GM08714 (cell line): ENCODE data around the gene RAE1.

Experiments
- H3K4me3 ChIP-seq: fragments of 200-500 bp; sonication (Bioruptor generic); 2 replicates; pipeline ENCODE4 v1.5.1; 2014; ENCODE audit warnings: mild to moderate bottlenecking, low read length, inconsistent platforms
- ZNF274 ChIP-seq: IDR thresholded peaks from 2 replicates; pipeline ENCODE4 v1.6.1; 2012; ENCODE audit warnings: mild to moderate bottlenecking, low read depth, low read length

Gene RAE1

DNA sequence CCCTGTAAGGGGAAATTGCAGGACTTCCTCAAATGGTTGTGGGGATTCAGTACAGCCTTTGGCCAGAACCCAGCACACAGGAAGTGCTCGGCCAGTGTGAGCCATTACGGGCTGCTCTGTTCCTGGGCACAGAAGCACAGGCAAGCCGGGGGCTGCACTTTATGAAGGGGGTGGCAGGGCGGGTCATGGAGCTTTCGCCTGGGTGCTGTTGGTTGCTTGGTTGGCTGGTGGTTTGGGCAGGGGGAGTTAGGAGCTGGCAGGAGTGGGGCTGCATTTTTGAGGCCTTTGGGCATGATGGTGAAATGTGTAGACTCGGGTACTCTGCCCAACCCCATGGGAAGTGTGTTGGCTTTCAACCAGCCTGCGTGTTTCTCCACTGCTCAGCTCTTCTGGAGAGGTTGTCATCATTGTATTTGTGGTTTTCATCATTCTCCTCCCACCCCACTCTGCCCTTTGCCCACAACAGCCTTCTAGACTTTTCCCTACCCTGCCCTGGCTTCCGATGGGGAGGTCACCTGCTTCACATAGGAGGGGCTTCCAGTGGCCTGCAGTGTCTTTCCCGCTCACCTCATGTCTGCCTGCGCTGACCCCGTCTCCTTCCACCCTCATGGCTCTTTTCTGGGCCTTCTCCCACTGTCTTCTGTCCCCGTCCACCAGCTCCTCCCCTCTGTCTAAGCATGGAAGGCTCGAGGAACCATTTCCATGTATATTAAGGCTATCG lies 24.0 kb downstream of the RAE1 start:
- no peak for TF ChIP-seq ZNF274
- H3K4me3 ChIP-seq: no peak overlapping the region

DNA sequence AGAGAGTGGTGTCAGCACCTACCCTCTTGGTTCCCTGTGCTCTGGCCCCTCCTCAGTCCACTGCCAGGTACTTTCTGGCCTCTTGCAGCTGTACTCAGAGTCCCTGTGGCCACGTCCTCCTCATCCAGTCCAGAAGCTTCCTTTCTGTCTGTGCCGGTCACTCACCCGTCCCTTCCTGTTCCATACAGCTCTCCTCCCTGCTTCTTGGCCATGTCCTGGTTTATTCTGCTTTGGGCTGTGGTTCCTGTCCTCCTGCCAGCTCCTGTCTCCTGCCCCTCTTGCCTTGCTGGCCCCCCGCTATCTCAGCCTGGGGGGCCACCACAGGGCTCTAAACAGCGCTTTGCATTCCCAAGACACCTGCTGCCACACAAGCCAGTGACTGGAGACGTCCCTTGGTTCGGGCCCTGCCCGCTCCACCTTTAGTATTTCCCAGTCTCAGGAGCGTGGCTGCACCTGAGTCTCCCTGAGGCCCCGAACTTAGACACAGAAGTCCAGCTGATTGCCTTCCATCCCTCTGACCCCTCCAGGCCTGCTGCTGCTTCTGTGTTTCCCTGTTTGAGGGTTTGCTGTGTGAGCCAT lies 24.7 kb downstream of the RAE1 start:
- H3K4me3 ChIP-seq: no peak overlapping the region
- no peak for TF ChIP-seq ZNF274

DNA sequence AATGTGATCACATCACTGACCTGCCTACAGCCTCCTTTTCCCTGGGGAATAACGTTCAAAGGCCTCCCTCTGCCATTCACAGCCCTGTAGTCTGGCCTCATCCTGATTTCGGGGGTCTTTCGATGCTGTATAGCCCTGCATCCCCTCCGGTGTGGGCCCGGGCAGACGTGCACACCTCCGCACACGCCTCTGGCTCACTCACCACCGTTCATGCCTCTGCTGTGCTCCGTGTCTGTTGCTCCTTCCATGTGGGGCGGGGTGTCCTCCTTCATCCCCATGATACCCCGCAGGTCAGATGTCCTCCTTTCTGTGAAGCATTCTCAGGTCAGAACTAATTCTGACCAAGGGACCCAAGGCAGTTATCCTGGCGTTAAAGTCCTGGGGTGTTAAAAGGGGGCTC lies 26.3 kb downstream of the RAE1 start:
- no peak overlapping the region for H3K4me3 ChIP-seq
- TF ChIP-seq ZNF274: no peak

DNA sequence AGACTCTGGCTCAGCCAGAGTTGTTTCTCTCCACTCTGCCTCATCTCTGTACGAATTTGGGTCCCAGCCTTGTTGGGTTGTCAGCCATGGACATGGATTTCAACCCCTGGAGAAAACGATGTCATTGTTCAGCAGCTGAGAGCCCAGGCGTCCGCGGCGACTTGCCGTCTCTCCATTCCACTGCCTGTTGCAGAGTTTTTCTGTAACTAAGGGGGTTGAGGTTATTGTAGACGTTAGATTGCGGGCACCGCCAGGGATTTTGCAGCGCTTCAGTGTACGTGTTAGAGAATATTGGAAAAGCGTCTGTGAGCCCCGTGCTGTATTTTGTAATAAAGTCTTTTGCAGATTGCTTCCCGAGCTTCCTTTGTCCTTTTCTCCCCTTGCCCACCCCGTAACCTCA lies 27.1 kb downstream of the RAE1 start:
- no peak overlapping the region for H3K4me3 ChIP-seq
- TF ChIP-seq ZNF274: no peak

DNA sequence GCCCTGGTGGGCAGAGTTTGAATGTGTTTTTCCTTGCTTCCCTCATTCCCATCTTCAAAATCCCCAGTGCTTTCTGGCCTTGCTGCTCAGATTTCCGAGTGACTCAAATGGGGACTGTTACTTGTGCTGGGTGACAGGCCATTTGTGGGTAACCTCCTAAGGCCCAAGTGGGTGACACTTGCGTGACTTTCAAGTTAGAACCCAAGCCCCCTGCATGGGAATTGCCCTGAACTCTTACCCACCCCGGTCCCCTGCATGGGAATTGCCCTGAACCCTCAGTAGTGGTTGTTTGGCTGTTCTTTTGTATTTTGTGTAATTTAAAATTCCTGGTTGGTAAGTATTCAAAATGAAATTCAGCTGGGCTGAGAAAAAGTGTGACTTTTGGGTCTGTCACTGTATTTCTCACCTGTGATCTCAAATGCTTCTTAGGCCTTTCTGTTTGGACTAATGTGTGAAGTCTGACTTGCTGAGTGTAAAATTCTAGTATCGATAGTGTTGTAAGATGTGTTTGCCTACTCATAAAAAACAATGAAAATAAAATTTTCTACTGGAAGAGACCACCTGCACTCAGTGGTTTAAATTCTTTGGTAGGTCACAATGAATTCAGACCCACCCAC lies 27.7 kb downstream of the RAE1 start:
- no peak overlapping the region for H3K4me3 ChIP-seq
- TF ChIP-seq ZNF274: no peak

DNA sequence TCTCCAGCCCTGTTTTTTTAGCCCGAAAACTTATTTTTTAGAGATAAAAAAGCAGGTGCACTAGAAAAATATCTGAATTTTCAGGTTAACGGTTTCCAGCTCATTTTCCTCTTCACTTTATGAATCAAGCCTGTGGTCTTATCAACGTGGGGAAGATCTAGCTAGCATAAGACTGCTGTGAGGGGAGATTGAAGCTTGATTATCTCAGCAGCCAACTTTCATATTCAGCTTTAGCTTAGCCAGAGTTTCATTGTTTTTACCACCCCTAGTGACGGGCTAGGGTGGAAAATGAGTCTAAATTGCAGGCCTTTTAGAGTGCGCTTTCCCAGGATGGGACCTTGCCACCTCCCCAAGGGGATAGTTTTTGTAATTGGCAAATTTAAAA lies 28.2 kb downstream of the RAE1 start:
- TF ChIP-seq ZNF274: no peak
- no peak overlapping the region for H3K4me3 ChIP-seq

DNA sequence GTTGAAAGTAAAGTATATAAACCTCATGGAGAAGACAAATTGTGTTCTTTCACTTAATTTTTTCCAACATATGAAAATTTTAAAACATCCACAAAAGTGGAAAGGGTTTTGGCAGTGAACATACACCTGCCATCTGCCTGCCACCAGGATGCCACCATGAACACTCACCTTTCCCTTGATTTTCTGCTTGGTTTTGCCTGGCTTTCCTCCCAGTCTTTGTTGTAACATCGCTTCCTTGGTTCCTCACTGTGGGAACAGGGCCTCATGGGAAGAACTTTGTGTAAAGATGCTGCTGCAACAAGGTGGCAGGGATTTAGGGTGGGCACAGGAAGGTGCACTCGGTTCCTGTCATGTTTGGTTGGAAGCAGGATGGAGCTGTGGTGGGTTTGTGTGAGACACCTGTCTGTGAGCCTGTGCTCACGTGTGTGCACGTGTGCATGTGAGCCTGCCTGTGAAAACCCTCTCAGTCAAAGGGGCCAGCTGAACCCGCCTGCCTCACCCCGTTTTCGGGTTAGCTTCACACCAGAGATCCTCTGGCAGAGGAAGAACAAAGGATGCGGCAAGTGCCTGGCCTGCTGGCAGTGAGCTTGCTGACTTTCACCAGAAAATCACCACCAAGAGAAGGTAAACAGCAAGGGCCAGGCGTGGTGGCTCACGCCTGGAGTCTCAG lies 29.2 kb downstream of the RAE1 start:
- TF ChIP-seq ZNF274: no peak
- no peak overlapping the region for H3K4me3 ChIP-seq

DNA sequence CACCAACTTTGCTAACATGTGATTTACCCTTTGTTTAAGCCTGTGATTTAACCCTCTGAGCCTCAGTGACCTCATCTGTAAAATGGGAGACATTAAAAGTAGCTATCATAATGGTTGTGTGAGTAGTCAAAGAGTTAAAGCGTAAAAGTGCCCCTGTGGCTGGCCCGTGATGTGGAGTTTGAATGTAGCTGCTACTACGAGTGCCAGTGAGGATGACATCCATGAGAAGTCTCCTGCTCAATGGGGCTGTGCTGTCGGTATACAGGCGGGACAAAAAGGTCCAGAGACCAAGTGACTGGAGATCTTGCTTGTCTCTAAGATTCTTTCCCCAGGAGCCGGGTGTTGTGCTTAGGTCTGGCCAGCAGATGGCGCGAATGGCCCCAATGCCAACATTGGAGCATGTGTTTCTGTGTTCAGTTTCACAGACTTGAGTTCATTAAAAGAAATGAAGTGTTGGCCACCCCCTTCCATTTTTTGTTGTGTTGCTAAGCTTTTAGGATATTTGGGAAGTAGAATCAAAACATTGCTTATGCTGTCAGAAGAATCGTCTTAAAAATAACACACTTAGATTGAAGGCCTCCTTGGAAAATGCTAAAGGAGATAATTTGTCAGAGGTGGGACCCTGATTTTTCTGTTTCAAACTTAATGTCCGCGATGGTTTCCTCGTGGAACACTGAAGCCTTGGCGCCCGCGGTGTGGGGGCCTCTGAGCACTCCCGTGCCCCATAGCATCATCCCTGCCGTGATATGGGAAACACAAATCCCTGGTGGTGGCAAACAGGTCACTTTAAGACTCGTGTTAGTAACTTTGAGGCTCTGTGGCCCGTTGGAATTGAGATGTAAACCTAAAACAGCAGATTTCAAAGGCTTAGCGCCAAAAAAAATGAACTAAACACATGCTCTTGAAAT lies 30.8 kb downstream of the RAE1 start:
- no peak for TF ChIP-seq ZNF274

DNA sequence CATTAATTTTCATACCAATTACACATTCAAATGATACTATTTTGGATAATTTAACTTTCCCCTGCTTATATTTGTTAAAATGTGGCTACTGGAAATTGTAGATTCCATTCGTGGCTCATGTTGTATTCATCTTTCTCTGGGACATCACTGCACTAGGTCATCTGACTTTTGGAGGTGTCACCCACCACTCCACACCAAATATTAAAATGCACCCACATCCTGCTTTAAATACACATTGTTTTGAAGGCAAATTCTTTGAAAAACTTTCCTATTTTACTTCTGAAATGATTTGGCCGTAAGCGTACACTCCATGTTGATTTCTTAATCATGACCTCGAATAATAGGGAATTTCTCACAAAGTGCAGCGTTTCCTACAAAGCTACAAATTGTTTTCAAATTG lies 31.5 kb downstream of the RAE1 start:
- no peak for TF ChIP-seq ZNF274
- no peak overlapping the region for H3K4me3 ChIP-seq

More for the DNA sequence above, 30.8 kb downstream of the RAE1 start:
- no peak overlapping the region for H3K4me3 ChIP-seq

DNA sequence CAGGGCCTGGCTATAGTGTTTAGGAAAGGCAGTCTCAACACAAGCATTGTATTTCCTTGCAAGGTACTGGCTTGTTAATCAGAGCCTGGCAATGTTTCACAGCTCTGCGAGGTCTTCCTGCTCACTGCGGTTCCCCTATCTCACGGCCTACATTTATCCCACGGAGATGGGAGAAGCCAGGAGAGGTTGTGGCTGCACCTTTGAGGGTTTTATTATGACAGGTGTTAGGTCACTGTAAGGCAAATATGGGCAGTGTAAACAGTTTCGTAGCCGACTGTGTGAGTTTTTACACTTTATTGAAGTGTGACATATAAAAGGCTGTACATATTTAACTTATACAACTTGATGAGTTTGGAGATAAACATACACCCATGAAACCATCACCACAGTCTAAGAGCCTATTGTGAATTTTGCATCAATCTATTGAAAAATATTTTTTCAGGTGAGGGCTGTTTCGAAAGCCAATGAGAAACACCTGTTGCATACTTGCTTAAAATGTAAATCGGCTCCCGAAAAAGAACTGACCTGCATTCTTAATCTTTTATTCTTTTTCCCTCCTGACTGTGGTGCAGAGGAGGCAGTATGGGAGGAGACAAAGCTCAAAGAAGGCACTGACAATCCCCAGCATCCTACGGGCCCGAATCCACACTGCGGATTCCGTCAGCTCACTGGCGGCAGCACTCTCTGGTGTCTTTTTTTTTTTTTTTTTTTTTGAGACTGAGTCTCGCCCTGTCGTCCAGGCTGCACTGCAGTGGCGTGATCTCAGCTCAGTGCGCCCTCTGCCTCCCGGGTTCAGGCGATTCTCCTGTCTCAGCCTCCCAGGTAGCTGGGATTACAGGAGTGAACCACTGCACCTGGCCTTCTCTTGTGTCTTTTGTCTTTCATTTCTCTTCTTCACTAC lies 32.6 kb downstream of the RAE1 start:
- no peak for TF ChIP-seq ZNF274
- no peak overlapping the region for H3K4me3 ChIP-seq

DNA sequence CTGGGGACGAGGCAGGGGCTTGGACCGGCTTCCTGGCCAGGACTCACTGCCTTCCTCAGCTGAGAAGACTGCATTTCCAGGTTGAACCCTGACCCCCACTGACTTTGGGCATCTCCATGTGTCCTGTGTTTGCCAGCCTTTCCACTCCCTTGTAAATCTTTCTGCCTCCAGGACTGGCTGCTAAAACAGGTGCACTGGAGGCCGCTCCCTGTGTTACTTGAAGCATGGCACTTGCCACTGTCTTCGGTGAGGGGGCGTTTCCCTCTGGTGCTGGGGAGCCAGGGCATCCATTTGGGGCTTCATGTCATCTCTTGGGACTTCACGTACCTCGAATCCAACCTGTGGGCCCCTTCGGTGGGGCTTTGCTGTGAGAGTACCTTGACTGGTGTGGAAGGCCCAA lies 33.4 kb downstream of the RAE1 start:
- no peak overlapping the region for H3K4me3 ChIP-seq
- no peak for TF ChIP-seq ZNF274

DNA sequence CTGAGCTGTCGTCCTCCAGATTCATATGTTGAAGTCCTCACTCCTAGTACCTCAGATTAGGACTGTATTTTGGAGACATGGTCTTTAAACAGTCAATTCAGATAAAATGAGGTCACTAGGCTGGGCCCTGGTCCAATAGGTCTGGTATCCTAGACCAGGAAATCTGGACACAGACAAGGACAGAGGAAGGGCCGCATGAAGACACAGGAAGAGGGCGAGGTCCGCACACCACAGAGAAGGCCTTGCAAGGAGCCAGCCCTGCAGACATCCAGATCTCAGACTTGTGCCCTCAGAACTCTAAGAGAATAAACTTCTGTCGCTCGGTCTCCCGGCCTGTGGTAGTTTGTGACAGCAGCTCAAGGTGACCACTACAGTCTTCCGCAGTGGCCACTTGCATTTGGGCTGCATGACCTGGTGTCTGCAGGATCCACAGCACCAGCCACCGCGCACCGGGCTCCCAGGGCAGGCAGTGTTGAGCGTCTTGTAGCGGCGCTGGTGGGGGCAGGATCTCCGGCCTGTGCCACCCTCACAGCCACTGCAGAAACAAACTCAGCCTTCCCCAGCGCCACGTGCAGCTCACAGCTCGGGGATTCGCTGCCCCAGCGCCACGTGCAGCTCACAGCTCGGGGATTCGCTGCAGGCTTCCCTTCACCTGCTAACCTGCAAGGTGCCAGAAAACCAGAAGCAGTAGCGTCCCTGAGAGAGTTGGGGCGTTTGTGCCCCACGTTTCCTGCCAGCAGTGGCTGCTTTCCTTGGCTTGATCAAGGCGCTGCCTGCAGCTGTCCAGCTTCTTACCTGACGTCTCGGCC lies 34.1 kb downstream of the RAE1 start:
- TF ChIP-seq ZNF274: no peak
- H3K4me3 ChIP-seq: no peak overlapping the region
